ENCODE data around the gene KRTAP2-2. TPM values are rescaled to one million over a fixed set of nuclear protein-coding genes. Genes with fewer than 3 reads are reported as not detected.

The KRTAP2-2 gene
- total and polyA plus RNA-seq, 2 of the 13 experiments (the other 11 are each of a cell fraction or from before 2014, with no cell fraction given) = not detected

DNA sequence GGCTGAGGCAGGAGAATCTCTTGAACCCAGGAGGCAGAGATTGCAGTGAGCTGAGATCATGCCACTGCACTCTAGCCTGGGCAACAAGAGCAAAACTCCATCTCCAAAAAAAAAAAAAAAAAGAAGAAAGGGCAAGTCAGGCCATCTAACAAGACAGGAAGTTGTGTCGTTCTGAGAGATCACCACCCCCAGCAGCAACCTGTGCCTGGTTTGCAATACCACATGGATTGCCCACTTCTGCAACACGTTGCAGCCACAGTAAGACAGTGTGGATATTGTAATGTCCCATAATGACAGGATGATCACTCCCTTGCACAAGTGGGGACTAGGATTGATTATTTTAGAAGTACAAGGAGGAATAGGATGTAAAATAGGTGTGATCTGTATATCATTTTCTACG is 14.0 kb upstream of the KRTAP2-2 start:
- Histone ChIP-seq H3K9me3 (ENCODE audit: low read length) (no peaks in the 10 kb centered on the region), H3K36me3 (replicated peaks in 1 of 2; ENCODE audit: control insufficient read depth in 1 of 2, insufficient read depth in 2 of 2, low read length in 2 of 2) (no peaks in the 10 kb centered on the region), H2AFZ (ENCODE audit: low read length) (no peak overlapping the region), H3K9ac (ENCODE audit: insufficient read depth, low read depth, low read length) (no peak overlapping the region), H3K4me1 (ENCODE audit: insufficient read depth, low read length) (no peaks in the 10 kb centered on the region; the same call in 1 of the 2 replicates), H3K27me3 (ENCODE audit: control insufficient read depth in 1 of 2, insufficient read depth in 2 of 2, low read length in 2 of 2) (no peaks in the 10 kb centered on the region; a peak in 1 of 5 replicates), H3K27ac (ENCODE audit: extremely low read length, insufficient read depth, low read length) (no peak overlapping the region), H4K20me1 (ENCODE audit: insufficient read depth, low read length) (no peaks in the 10 kb centered on the region), H3K4me3 (replicated peaks in 1 of 3; ENCODE audit: insufficient read depth in 1 of 3, low read depth in 2 of 3, low read length in 3 of 3) (no peak overlapping the region), H3K79me2 (ENCODE audit: insufficient read depth, low read length) (no peaks in the 10 kb centered on the region), H3K4me2 (ENCODE audit: low read depth, low read length) (no peak overlapping the region)
- ChIA-PET CTCF (ENCODE audit: low intra/inter-chr PET ratio, low total read pairs) (no interaction called here), POLR2A (no interaction called here)
- 52% methylated on average over 3 of the region's 3 CpGs for WGBS (ENCODE audit: low lambda C conversion rate)
- in situ Hi-C loops (cut with HindIII; ENCODE audit: extremely low pct_ligation_motif_present, low pct_unique_long_range_greater_than_20kb) = no loop called here
- no peak for DNase-seq (ENCODE audit: low spot score)
- no peak for TF ChIP-seq ZC3H4 (CRISPR knock-in tag; IDR thresholded peaks at IDR 0.05; ENCODE audit: borderline replicate concordance)
- no peak for TF ChIP-seq ATAD3A (CRISPR knock-in tag; IDR thresholded peaks at IDR 0.05)
- no peak for TF ChIP-seq ZSCAN25 (CRISPR knock-in tag; IDR thresholded peaks at IDR 0.05)
- TF ChIP-seq SIX4 (CRISPR knock-in tag; IDR thresholded peaks at IDR 0.05) = no peak
- TF ChIP-seq ZNF724P (CRISPR knock-in tag; IDR thresholded peaks at IDR 0.05; ENCODE audit: borderline replicate concordance) = no peak
- TF ChIP-seq LRRFIP1 (CRISPR knock-in tag; conservative IDR thresholded peaks at IDR 0.05) = no peak
- TF ChIP-seq NONO (IDR thresholded peaks at IDR 0.05) = no peak
- TF ChIP-seq NONO (CRISPR knock-in tag; conservative IDR thresholded peaks at IDR 0.05) = no peak
- no peak for TF ChIP-seq HMG20B (CRISPR knock-in tag; conservative IDR thresholded peaks at IDR 0.05)
- TF ChIP-seq ZNF260 (CRISPR knock-in tag; IDR thresholded peaks at IDR 0.05; ENCODE audit: borderline replicate concordance, low read depth) = no peak
- TF ChIP-seq ZNF530 (CRISPR knock-in tag; IDR thresholded peaks at IDR 0.05; ENCODE audit: low read depth) = no peak
- no peak for TF ChIP-seq SNAPC2 (CRISPR knock-in tag; IDR thresholded peaks at IDR 0.05)
- FAIRE-seq = no peak
- no peak for ATAC-seq
- no TSS peak for BruUV-seq (replicated peaks)
- intact Hi-C loops (cut with micrococcal nuclease; ENCODE audit: unreplicated experiment) = no loop called here

All from HepG2 (cell line).